Stimulated activated CD8-positive, alpha-beta memory T cell treated with anti-CD3 and anti-CD28 coated beads, Interleukin-7, amount 100 ng/mL, for 4 hours (primary cell): ENCODE measurements around the gene DCAF11.
A peak's percentile ranks its signal among the peaks of the same experiment; 100 is the strongest.

Source experiments
- DNase-seq, 2 donors: peaks; one replicate each; pipeline ENCODE4 v3.0.0-alpha.2; 2020; ENCODE audit warnings: low read depth in 2 of 2

DCAF11 gene

GRCh38 chr14:24139272-24139934 lies 24.8 kb downstream of the DCAF11 start:
- DNase-seq: no peak

- peak; percentile 99 to 100 for DNase-seq
These were observed 26.7 kb downstream of the DCAF11 start, which contains the start of gene EMC9 for GRCh38 chr14:24141097-24141880. Gene EMC9, minus strand, starts transcription at chr14:24141591. Its CDS starts 287 bp downstream, at chr14:24141304.

GRCh38 chr14:24143511-24143910 lies 28.9 kb downstream of the DCAF11 start:
- DNase-seq: no peak

GRCh38 chr14:24144451-24144850 lies 29.9 kb downstream of the DCAF11 start:
- DNase-seq: no peak

GRCh38 chr14:24145219-24145618 lies 30.6 kb downstream of the DCAF11 start:
- no peak for DNase-seq

GRCh38 chr14:24145690-24146452 lies 31.3 kb downstream of the DCAF11 start:
- DNase-seq: no peak

- DNase-seq: peak; percentile 68 to 76
These were observed 31.9 kb downstream of the DCAF11 start, which contains the start of gene PSME2 for GRCh38 chr14:24146453-24146977. Gene PSME2, minus strand, starts transcription at chr14:24146610. Its CDS starts 29 bp downstream, at chr14:24146581.

GRCh38 chr14:24146978-24147760 lies 32.6 kb downstream of the DCAF11 start, which contains the start of gene RNF31:
Gene RNF31, plus strand, starts transcription at chr14:24147498. Its CDS starts 201 bp downstream, at chr14:24147699.
- DNase-seq: peak; percentile 96 to 98

- DNase-seq: no peak
These were observed 33.3 kb downstream of the DCAF11 start for GRCh38 chr14:24147761-24148428.

- DNase-seq: no peak
These were observed 34.9 kb downstream of the DCAF11 start for GRCh38 chr14:24149302-24149969.

- DNase-seq: no peak
These were observed 35.5 kb downstream of the DCAF11 start for GRCh38 chr14:24150061-24150460.

- DNase-seq: no peak
These were observed 36.0 kb downstream of the DCAF11 start for GRCh38 chr14:24150567-24150966.

- no peak for DNase-seq
These were observed 36.4 kb downstream of the DCAF11 start for GRCh38 chr14:24150993-24151392.

- DNase-seq: no peak
These were observed 37.0 kb downstream of the DCAF11 start for GRCh38 chr14:24151404-24152080.

GRCh38 chr14:24155100-24155499 lies 40.5 kb downstream of the DCAF11 start:
- no peak for DNase-seq

- no peak for DNase-seq
These were observed 42.3 kb downstream of the DCAF11 start for GRCh38 chr14:24156840-24157239.

GRCh38 chr14:24157331-24157730 lies 42.8 kb downstream of the DCAF11 start:
- DNase-seq: no peak

- DNase-seq: no peak
These were observed 45.4 kb downstream of the DCAF11 start for GRCh38 chr14:24159777-24160498.

- no peak for DNase-seq
These were observed 45.9 kb downstream of the DCAF11 start for GRCh38 chr14:24160499-24160849.
